Astrocyte (in vitro differentiated cells and primary cell): ENCODE measurements around the gene CHIC2. TPM values are rescaled to one million over a fixed set of nuclear protein-coding genes. Genes with fewer than 3 reads are reported as not detected.
"Not testable (repeated sequence)": the region's sequence is repeated elsewhere in the genome, so short reads cannot be mapped to it uniquely, and the experiment has no call there.

Experiments used
- DNase-seq: peaks from one replicate; pipeline ENCODE4 v3.0.0-alpha.2; 2010; ENCODE audit warnings: low read depth
- FAIRE-seq: peaks from 2 replicates; lab custom pipeline; 2011; peaks lifted over from hg19 to GRCh38; lab: Jason Lieb, UNC
- H2AFZ ChIP-seq: 2 replicates; pipeline ENCODE4 v1.6.0; 2012; ENCODE audit warnings: low read depth, low read length, inconsistent platforms
- H3K27ac ChIP-seq: 2 replicates; pipeline ENCODE4 v1.5.1; 2011; ENCODE audit warnings: low read depth, low read length, inconsistent platforms
- H3K27me3 ChIP-seq: 2 replicates; pipeline ENCODE4 v1.6.0; 2011; ENCODE audit warnings: low read length, inconsistent platforms; ENCODE audit not compliant: insufficient read depth
- H3K36me3 ChIP-seq: 2 replicates; pipeline ENCODE4 v1.5.1; 2011; ENCODE audit warnings: low read length, inconsistent platforms; ENCODE audit not compliant: insufficient read depth
- H3K4me1 ChIP-seq: 2 replicates; pipeline ENCODE4 v1.5.1; 2011; ENCODE audit warnings: low read length, inconsistent platforms; ENCODE audit not compliant: insufficient read depth
- H3K4me2 ChIP-seq: 2 replicates; pipeline ENCODE4 v1.6.0; 2012; ENCODE audit warnings: low read length, inconsistent platforms
- H3K4me3 ChIP-seq: 2 replicates; pipeline ENCODE4 v1.5.1; 2011; ENCODE audit warnings: low read depth, mild to moderate bottlenecking, low read length, inconsistent platforms; ENCODE audit not compliant: insufficient read depth
- H3K79me2 ChIP-seq: 2 replicates; pipeline ENCODE4 v1.6.0; 2012; ENCODE audit warnings: mild to moderate bottlenecking, low read length, inconsistent platforms; ENCODE audit not compliant: insufficient read depth
- H3K9ac ChIP-seq: 2 replicates; pipeline ENCODE4 v1.6.0; 2012; ENCODE audit warnings: mild to moderate bottlenecking, low read length, inconsistent platforms
- H3K9me3 ChIP-seq: 2 replicates; pipeline ENCODE4 v1.5.1; 2012; ENCODE audit warnings: low read depth, mild to moderate bottlenecking, low read length, inconsistent platforms; ENCODE audit not compliant: insufficient read depth
- H4K20me1 ChIP-seq: 2 replicates; pipeline ENCODE4 v1.6.0; 2012; ENCODE audit warnings: low read length, inconsistent platforms; ENCODE audit not compliant: insufficient read depth
- H3K27ac Mint-ChIP-seq: one replicate; pipeline ENCODE4 v1.8.0; 2021; ENCODE audit warnings: mild to moderate bottlenecking, mixed read lengths; ENCODE audit not compliant: unreplicated experiment
- H3K27me3 Mint-ChIP-seq: one replicate; pipeline ENCODE4 v1.8.0; 2021; ENCODE audit warnings: low read depth, mixed read lengths; ENCODE audit not compliant: unreplicated experiment
- H3K36me3 Mint-ChIP-seq: one replicate; pipeline ENCODE4 v1.8.0; 2021; ENCODE audit warnings: low read depth, mixed read lengths; ENCODE audit not compliant: unreplicated experiment
- H3K4me1 Mint-ChIP-seq: one replicate; pipeline ENCODE4 v1.8.0; 2021; ENCODE audit warnings: low read depth, mixed read lengths; ENCODE audit not compliant: unreplicated experiment
- H3K4me3 Mint-ChIP-seq: one replicate; pipeline ENCODE4 v1.8.0; 2021; ENCODE audit warnings: mild to moderate bottlenecking, moderate library complexity, mixed read lengths; ENCODE audit not compliant: unreplicated experiment
- H3K9me3 Mint-ChIP-seq: one replicate; pipeline ENCODE4 v1.8.0; 2021; ENCODE audit warnings: mild to moderate bottlenecking, mixed read lengths; ENCODE audit not compliant: unreplicated experiment
- CTCF ChIP-seq: IDR thresholded peaks from 2 replicates; pipeline ENCODE4 v1.5.1; 2011; ENCODE audit warnings: low read depth, mild to moderate bottlenecking, inconsistent platforms, low read length, moderate library complexity; ENCODE audit not compliant: insufficient read depth
- EZH2 ChIP-seq: IDR thresholded peaks from 2 replicates; pipeline ENCODE4 v1.6.1; 2012; ENCODE audit warnings: mild to moderate bottlenecking, low read length, inconsistent platforms; ENCODE audit not compliant: insufficient read depth
- total RNA-seq: library from RNA; stranded (reverse); gene quantifications from 2 replicates; pipeline ENCODE4 v1.2.1, GENCODE V29; 2021

The CHIC2 gene
- total RNA-seq, 1 donor from 2014 or later: 38.2 TPM

- Histone ChIP-seq H3K27me3 (no peaks in the 10 kb centered on the region), H4K20me1 (peaks cover 78% of the 10 kb centered on the region), H3K4me3 (no peak overlapping the region), H3K4me2 (no peak overlapping the region), H3K79me2 (peaks cover 100% of the 10 kb centered on the region), H3K4me1 (peaks cover 11% of the 10 kb centered on the region), H2AFZ (no peak overlapping the region), H3K9me3 (no peaks in the 10 kb centered on the region), H3K27ac (no peak overlapping the region), H3K36me3 (no peaks in the 10 kb centered on the region), H3K9ac (no peak overlapping the region)
- TF ChIP-seq CTCF (no peak), EZH2 (no peak)
- FAIRE-seq (peak; percentile 81), DNase-seq (no peak)
- H3K27ac Mint-ChIP-seq: no peak overlapping the region
- H3K9me3 Mint-ChIP-seq: no peaks in the 10 kb centered on the region
- H3K4me1 Mint-ChIP-seq: peaks cover 20% of the 10 kb centered on the region
- no peak overlapping the region for H3K4me3 Mint-ChIP-seq
- no peaks in the 10 kb centered on the region for H3K36me3 Mint-ChIP-seq
- H3K27me3 Mint-ChIP-seq: no peaks in the 10 kb centered on the region
Measured at GRCh38 chr4:54055494-54055893, 8.9 kb downstream of the CHIC2 start.

- no peak overlapping the region for H2AFZ ChIP-seq
- DNase-seq: no peak
- no peaks in the 10 kb centered on the region for H3K36me3 ChIP-seq
- H4K20me1 ChIP-seq: peaks cover 78% of the 10 kb centered on the region
- H3K27ac ChIP-seq: no peak overlapping the region
- no peak overlapping the region for H3K4me2 ChIP-seq
- Mint-ChIP-seq H3K4me1 (peaks cover 20% of the 10 kb centered on the region), H3K27ac (no peak overlapping the region), H3K27me3 (no peaks in the 10 kb centered on the region), H3K36me3 (no peaks in the 10 kb centered on the region), H3K9me3 (no peaks in the 10 kb centered on the region), H3K4me3 (no peak overlapping the region)
- no peak for FAIRE-seq
- H3K4me3 ChIP-seq: no peak overlapping the region
- H3K9me3 ChIP-seq: no peaks in the 10 kb centered on the region
- no peaks in the 10 kb centered on the region for H3K27me3 ChIP-seq
- TF ChIP-seq CTCF (no peak), EZH2 (no peak)
- peaks cover 10% of the 10 kb centered on the region for H3K4me1 ChIP-seq
- no peak overlapping the region for H3K9ac ChIP-seq
- H3K79me2 ChIP-seq: peaks cover 96% of the 10 kb centered on the region
Measured at GRCh38 chr4:54054501-54054900, 9.9 kb downstream of the CHIC2 start.

GRCh38 chr4:54053322-54053721, 11.1 kb downstream of the CHIC2 start:
- not testable (repeated sequence) for DNase-seq, H3K27ac ChIP-seq, H3K36me3 Mint-ChIP-seq, H3K4me3 Mint-ChIP-seq, H3K27ac Mint-ChIP-seq, H3K27me3 Mint-ChIP-seq, H3K9me3 Mint-ChIP-seq, H3K36me3 ChIP-seq, H3K9ac ChIP-seq, H3K4me2 ChIP-seq, H3K4me3 ChIP-seq, H3K9me3 ChIP-seq, H3K27me3 ChIP-seq, FAIRE-seq, H3K4me1 ChIP-seq, H2AFZ ChIP-seq
- peaks cover 83% of the 10 kb centered on the region for H4K20me1 ChIP-seq
- H3K4me1 Mint-ChIP-seq: peaks cover 22% of the 10 kb centered on the region
- H3K79me2 ChIP-seq: peaks cover 93% of the 10 kb centered on the region
